ENCODE results near the gene PLPP1. TPM values are rescaled to one million over a fixed set of nuclear protein-coding genes. Genes with fewer than 3 reads are reported as not detected.

The PLPP1 gene
- total RNA-seq, 2 experiments from 2014 or later = 2.9 to 3.0 TPM

DNA sequence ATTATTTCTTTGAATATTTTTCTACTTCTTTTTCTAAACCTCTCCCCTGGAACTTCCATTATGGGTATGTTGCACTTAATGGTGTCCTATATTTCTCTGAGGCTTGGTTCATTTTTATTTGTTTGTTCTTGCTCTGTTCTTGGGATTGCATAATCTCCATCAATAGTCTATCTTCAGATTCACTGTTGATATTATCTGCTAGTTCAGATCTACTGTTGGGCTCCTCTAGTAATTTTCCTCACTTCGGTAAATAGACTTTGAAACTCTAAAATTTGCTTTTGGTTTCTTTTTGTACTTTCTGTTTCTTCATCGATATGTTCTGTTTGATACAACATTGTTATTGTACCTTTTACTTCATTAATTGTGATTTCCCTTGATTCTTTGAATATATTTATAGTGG lies 150.7 kb downstream of the PLPP1 start:
- Histone ChIP-seq H3K9me3 (ENCODE audit: control insufficient read depth in 1 of 2, insufficient read depth in 1 of 2, low read length in 2 of 2) (peaks cover 6 to 14% of the 10 kb centered on the region in 2 experiments), H3K36me3 (ENCODE audit: insufficient read depth, low read length) (peaks cover 66% of the 10 kb centered on the region), H3K27me3 (ENCODE audit: control insufficient read depth in 1 of 2, insufficient read depth in 2 of 2, low read length in 2 of 2) (no peaks in the 10 kb centered on the region), H3K4me3 (ENCODE audit: low read length) (no peak overlapping the region), H3K27ac (ENCODE audit: low read depth in 1 of 2, low read length in 2 of 2) (no peak overlapping the region), H3K4me1 (ENCODE audit: insufficient read depth, low read length) (no peaks in the 10 kb centered on the region)
- peaks cover 5% of the 10 kb centered on the region for H3K9me3 Mint-ChIP-seq
- intact Hi-C loops (cut with DNase I, micrococcal nuclease) = no loop called here
- no peak overlapping the region for H3K4me3 Mint-ChIP-seq
- H3K36me3 Mint-ChIP-seq (ENCODE audit: low read depth) = peaks cover 92% of the 10 kb centered on the region
- POLR2A ChIA-PET = no interaction called here
- H3K27ac Mint-ChIP-seq = no peak overlapping the region
- H3K27me3 Mint-ChIP-seq = no peaks in the 10 kb centered on the region
- DNase-seq (peak in 1 of 14 experiments; percentile 6), ATAC-seq (ENCODE audit: poor library complexity) (no peak)
- CTCF ChIA-PET = no interaction called here
- TF ChIP-seq, protein P1, sequence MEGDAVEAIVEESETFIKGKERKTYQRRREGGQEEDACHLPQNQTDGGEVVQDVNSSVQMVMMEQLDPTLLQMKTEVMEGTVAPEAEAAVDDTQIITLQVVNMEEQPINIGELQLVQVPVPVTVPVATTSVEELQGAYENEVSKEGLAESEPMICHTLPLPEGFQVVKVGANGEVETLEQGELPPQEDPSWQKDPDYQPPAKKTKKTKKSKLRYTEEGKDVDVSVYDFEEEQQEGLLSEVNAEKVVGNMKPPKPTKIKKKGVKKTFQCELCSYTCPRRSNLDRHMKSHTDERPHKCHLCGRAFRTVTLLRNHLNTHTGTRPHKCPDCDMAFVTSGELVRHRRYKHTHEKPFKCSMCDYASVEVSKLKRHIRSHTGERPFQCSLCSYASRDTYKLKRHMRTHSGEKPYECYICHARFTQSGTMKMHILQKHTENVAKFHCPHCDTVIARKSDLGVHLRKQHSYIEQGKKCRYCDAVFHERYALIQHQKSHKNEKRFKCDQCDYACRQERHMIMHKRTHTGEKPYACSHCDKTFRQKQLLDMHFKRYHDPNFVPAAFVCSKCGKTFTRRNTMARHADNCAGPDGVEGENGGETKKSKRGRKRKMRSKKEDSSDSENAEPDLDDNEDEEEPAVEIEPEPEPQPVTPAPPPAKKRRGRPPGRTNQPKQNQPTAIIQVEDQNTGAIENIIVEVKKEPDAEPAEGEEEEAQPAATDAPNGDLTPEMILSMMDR (IDR thresholded peaks at IDR 0.05) = no peak
- H3K4me1 Mint-ChIP-seq (ENCODE audit: low read depth) = peaks cover 13% of the 10 kb centered on the region

DNA sequence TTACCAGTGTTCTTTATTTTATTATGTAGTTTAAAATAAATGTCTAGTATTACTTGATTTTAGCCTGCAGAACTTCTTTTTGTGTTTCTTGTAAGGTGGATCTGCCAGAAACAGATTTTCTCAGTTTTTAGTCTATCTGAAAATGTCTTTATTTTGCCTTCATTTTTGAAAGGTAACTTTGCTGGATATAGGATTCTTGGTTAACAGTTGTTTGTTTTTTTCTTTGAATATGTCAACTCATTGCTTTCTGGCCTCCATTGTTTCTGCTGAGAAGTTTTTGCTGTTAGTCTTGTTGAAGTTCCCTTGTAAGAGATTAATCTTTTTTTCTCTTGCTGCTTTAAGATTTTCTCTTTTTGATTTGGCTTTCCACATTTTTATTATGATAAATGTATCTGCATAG lies 151.5 kb downstream of the PLPP1 start:
- Histone ChIP-seq H3K27ac (ENCODE audit: low read depth in 1 of 2, low read length in 2 of 2) (no peak overlapping the region), H3K4me3 (ENCODE audit: low read length) (no peak overlapping the region), H3K4me1 (ENCODE audit: insufficient read depth, low read length) (no peaks in the 10 kb centered on the region), H3K36me3 (ENCODE audit: insufficient read depth, low read length) (peaks cover 66% of the 10 kb centered on the region), H3K9me3 (ENCODE audit: control insufficient read depth in 1 of 2, insufficient read depth in 1 of 2, low read length in 2 of 2) (peaks cover 6 to 14% of the 10 kb centered on the region in 2 experiments), H3K27me3 (ENCODE audit: control insufficient read depth in 1 of 2, insufficient read depth in 2 of 2, low read length in 2 of 2) (no peaks in the 10 kb centered on the region)
- POLR2A ChIA-PET = no interaction called here
- Mint-ChIP-seq H3K9me3 (peaks cover 5% of the 10 kb centered on the region), H3K27me3 (no peaks in the 10 kb centered on the region), H3K36me3 (ENCODE audit: low read depth) (peaks cover 92% of the 10 kb centered on the region), H3K4me3 (no peak overlapping the region), H3K27ac (no peak overlapping the region), H3K4me1 (ENCODE audit: low read depth) (peaks cover 13% of the 10 kb centered on the region)
- DNase-seq (no peak), ATAC-seq (ENCODE audit: poor library complexity) (no peak)
- CTCF ChIA-PET = no interaction called here
- intact Hi-C loops (cut with DNase I, micrococcal nuclease) = no loop called here
- TF ChIP-seq, protein P1 (IDR thresholded peaks at IDR 0.05) = no peak

DNA sequence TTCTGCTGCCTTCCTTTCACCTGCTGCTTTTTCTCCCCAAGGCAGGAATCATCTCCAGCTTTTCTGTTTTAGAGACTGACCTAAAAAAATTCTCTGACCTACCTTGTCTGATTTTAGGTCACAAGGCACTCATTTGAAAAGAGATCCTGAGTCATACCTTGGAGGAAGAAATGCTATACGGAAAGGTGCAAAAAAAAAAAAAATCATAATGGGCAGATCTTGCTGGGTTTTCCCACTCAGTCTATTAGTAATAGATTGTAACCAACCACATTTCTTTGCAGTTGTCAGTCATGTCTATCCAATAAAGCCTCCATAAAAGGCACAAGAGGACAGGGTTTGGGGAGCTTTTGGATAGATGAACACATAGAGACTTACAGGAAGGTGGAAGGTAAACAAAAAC lies 157.0 kb downstream of the PLPP1 start:
- Mint-ChIP-seq H3K27me3 (no peaks in the 10 kb centered on the region), H3K27ac (peak overlapping the region; percentile 24), H3K4me3 (no peak overlapping the region), H3K4me1 (ENCODE audit: low read depth) (peaks cover 3% of the 10 kb centered on the region), H3K9me3 (peaks cover 5% of the 10 kb centered on the region), H3K36me3 (ENCODE audit: low read depth) (peaks cover 81% of the 10 kb centered on the region)
- TF ChIP-seq, protein P1 (IDR thresholded peaks at IDR 0.05) = no peak
- H3K4me1 ChIP-seq (ENCODE audit: insufficient read depth, low read length) = no peaks in the 10 kb centered on the region
- ChIA-PET POLR2A (no interaction called here), CTCF (no interaction called here)
- H3K4me3 ChIP-seq (ENCODE audit: low read length) = no peak overlapping the region
- H3K9me3 ChIP-seq (ENCODE audit: control insufficient read depth in 1 of 2, insufficient read depth in 1 of 2, low read length in 2 of 2) = peaks cover 4 to 10% of the 10 kb centered on the region in 2 experiments
- H3K27ac ChIP-seq (ENCODE audit: low read depth in 1 of 2, low read length in 2 of 2) = no peak overlapping the region
- H3K36me3 ChIP-seq (ENCODE audit: insufficient read depth, low read length) = peaks cover 47% of the 10 kb centered on the region
- no peaks in the 10 kb centered on the region for H3K27me3 ChIP-seq (ENCODE audit: control insufficient read depth in 1 of 2, insufficient read depth in 2 of 2, low read length in 2 of 2)
- intact Hi-C loops (cut with DNase I, micrococcal nuclease) = no loop called here
- DNase-seq = no peak
- ATAC-seq (ENCODE audit: poor library complexity) = no peak

Small RNA genes within 50 kb of the gene (microRNA-seq; reads per million reads assigned to microRNA genes)
- gene MIR5687 (ENCODE audit: borderline microRNAs expressed, borderline replicate concordance) = not detected

Other genes with a start within 250 kb of the PLPP1 start
- gene DHX29, start 227.3 kb downstream of the PLPP1 start, total RNA-seq = 10 to 100 TPM; 13.8 to 17.9 TPM
- 10 to 100 TPM; 50.9 to 54.5 TPM for gene MTREX, start 227.0 kb downstream of the PLPP1 start, total RNA-seq
- 10 to 100 TPM; 10.0 to 10.3 TPM for gene SLC38A9, start 177.4 kb upstream of the PLPP1 start, total RNA-seq
- gene DDX4, start 203.1 kb upstream of the PLPP1 start, total RNA-seq = not detected